Testis (tissue), 5 donors: Measurements from ENCODE around the gene ERICH3. TPM values are rescaled to one million over a fixed set of nuclear protein-coding genes. Genes with fewer than 3 reads are reported as not detected.

Experiments used
- DNase-seq: peaks from one replicate; pipeline ENCODE4 v3.0.0-alpha.2; 2019
- H3K27ac ChIP-seq, 2 donors: fragments of 200-600 bp; sonication (generic); one replicate each; pipeline ENCODE4 v1.5.1; 2019
- H3K27me3 ChIP-seq: fragments of 200-600 bp; sonication (generic); one replicate; pipeline ENCODE4 v1.5.1; 2019
- H3K36me3 ChIP-seq: fragments of 200-600 bp; sonication (generic); one replicate; pipeline ENCODE4 v1.5.1; 2017; ENCODE audit warnings: low read depth; ENCODE audit errors: missing control alignments
- H3K4me1 ChIP-seq: fragments of 200-600 bp; sonication (generic); one replicate; pipeline ENCODE4 v1.5.1; 2019
- H3K4me3 ChIP-seq, 2 donors: fragments of 200-600 bp; sonication (generic); one replicate each; pipeline ENCODE4 v1.5.1; 2017 to 2019
- H3K9me3 ChIP-seq: fragments of 200-600 bp; sonication (generic); one replicate; pipeline ENCODE4 v1.5.1; 2017
- CTCF ChIP-seq, 3 experiments: fragments of 450-650 bp in 2 of 3; fragments of 200-600 bp in 1 of 3; sonication (generic) in 1 of 3; IDR thresholded peaks; one replicate each; pipeline ENCODE4 v1.5.1; 2016 to 2019; ENCODE audit warnings: antibody characterized with exemption in 3 of 3, mild to moderate bottlenecking in 2 of 3, moderate library complexity in 1 of 3
- POLR2A ChIP-seq: fragments of 450-650 bp; IDR thresholded peaks from one replicate; pipeline ENCODE4 v1.6.1; 2017; ENCODE audit warnings: antibody characterized with exemption, mild to moderate bottlenecking, moderate library complexity
- WGBS, 2 donors: methylation state at CpG; one replicate each; pipeline ENCODE4 v1.1.5; 2018; 5-methylcytosine and 5-hydroxymethylcytosine counted together
- intact Hi-C: fragments of 100-400 bp; cut with DNase I; formaldehyde crosslinking; loops from one replicate; pipeline ENCODE4 v1.15.1; 2023; ENCODE audit warnings: low total_unique reads
- long read RNA-seq, 2 donors: transcript quantifications; one replicate each; lab custom pipeline, GENCODE V29; 2026
- polyA plus RNA-seq: library from polyadenylated mRNA; stranded (reverse); fragments of 350-450 nt; fragmentation: Illumina TruSeq; extraction: RNeasy Lipid Tissue Mini Kit (QIAGEN cat#74804); gene quantifications from one replicate; pipeline ENCODE4 v1.2.3, GENCODE V29; 2014; ENCODE audit warnings: low read depth, low replicate concordance; ENCODE audit not compliant: insufficient read depth
- total RNA-seq, 2 donors: library from RNA; depleted of rRNA; stranded (reverse); fragments of >200 nt; gene quantifications; one replicate each; pipeline ENCODE4 v1.2.3, GENCODE V29; 2016

The ERICH3 gene, protein sequence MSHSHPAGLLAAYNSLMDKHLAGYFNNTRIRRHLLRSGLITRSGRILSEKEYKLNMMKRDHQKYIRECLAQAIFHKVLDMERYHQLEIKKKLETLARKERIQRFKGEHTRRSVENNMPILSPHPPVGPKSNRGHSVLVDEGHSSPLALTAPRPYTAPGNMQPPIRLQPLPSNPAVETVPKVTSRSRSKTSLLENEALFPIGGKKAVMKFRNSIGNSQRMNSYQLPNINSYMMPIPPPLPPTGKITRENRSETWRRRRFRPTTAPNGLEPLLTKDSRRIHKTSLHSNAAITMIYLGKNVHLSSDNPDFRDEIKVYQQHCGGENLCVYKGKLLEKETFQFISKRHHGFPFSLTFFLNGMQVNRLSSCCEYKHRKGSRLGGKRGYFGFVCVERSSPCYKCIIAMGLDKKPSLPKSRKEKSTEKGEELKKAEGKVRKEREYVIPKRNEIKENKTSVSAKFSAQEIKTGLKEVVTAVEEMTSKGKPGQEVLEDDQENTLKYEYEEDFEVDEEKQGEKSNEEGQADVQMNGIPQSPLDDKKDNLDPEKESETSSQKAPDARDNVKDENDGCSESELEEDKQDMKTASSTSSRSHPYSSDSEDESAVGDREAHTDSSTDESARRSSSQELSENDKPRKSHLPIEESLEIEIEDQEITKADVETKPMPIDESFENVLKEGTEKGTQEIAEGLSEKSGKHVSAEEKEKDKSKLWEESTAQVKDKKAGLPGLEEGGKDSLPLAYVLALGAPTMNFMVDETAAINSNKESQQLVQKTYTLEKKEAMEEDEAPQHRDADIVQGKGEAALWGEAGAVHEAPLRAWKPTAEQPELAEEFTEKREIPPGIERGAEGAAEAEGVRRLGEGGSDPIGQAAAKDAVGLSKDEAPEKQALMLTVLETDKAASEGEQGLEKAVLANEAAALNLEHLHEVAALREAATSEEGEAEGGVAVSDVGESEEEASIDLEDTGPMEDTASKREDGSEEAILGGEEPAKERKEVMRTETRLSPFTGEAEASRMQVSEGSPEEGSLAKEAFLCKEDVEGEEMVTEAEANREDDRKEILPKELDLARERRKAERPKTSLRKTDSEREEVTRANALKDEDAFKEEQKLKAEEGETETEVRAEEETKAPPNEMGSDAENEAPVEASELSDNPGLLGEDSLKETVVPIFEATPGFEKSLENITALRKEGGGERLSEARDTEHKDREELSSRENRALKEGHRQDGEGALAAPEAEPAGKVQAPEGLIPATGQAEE (N-terminal part only)
- total RNA-seq = 10 to 100 TPM; 19.5 to 35.7 TPM
- 78.8 TPM for polyA plus RNA-seq
- long read RNA-seq, donor 1 = 0 reads
- long read RNA-seq, donor 2 = 0 reads

DNA sequence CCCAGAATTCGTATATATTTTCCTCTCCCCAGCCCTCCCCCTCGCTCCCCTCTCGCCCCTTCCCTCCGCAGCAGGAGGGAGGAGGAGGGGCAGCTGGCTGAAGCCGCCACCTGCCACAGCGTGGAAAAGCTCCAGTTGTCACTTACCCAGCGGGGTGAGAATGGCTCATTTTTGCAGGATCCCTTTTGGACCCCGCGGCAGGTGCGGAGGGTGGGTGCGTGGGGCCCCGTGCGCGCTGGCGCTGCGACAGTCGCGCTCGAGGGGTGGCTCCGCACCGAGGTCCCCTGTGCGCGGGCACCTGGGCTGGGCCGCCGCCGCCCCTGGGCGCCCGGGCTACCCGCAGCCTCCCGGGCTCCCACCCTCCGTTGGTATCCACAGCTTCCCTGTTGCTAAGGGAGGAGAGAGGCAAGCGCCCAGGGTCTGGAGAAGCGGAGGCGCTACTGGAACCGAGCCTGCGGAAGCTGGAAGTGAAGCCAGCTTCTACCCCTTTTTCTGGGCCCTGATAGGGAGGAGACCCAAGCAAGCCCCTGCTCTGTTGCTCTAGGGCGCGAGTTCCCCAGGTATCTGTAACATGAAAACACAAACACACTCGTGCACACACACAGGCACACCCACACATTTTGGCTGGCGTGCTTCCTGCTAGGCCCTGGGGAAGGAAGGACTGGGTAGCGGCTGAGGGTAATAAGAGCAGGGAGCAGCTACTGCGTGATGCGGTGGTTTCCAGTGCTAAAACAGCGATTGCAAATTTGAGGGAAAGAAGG, at the start of gene ERICH3:
Gene ERICH3, minus strand, starts transcription at position 442 of the 761 bp plus-strand sequence. Its CDS starts 273 bp downstream, at position 169.
- Histone ChIP-seq H3K4me3 (peak within 1 kb of the TSS; percentile 33 to 51), H3K4me1 (peaks cover 9% of the 10 kb centered on the region), H3K27ac (no peak within 1 kb of the TSS), H3K27me3 (no peaks in the 10 kb centered on the region), H3K9me3 (no peaks in the 10 kb centered on the region), H3K36me3 (no peaks in the 10 kb centered on the region)
- TF ChIP-seq POLR2A (no peak), CTCF (IDR thresholded peaks at IDR 0.05) (no peak)
- DNase-seq = peak; percentile 19
- 3 to 5% methylated on average over 11 to 16 of the region's 44 CpGs for WGBS, 2 donors
- intact Hi-C loops = no loop called here

DNA sequence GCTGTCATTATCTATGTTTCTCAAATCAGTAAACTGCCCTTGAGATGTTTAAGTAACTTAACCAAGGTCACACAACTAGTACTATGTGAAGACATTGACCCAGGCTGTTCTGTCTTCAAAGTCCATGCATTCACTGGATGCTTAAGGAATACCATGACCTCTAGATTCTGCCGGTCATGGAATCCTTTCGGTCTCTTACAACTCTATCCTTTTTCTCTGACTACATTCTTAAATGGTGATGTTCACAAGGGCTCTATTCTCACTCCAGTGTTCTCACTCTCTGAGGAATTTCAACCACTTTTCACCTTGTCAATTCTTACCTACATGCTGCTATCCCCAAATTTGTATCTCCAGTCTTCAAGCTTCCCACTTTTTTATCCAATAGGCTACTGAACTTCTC, 44.0 kb upstream of the ERICH3 start:
- intact Hi-C loops = no loop called here
- Histone ChIP-seq H3K9me3 (no peaks in the 10 kb centered on the region), H3K4me1 (no peaks in the 10 kb centered on the region), H3K27me3 (no peaks in the 10 kb centered on the region), H3K36me3 (no peaks in the 10 kb centered on the region), H3K27ac (no peak overlapping the region), H3K4me3 (no peak overlapping the region)
- TF ChIP-seq CTCF (IDR thresholded peaks at IDR 0.05) = no peak
- no peak for TF ChIP-seq POLR2A
- WGBS, 2 donors = 93 to 96% methylated on average over 2 of the region's 2 CpGs
- no peak for DNase-seq

GRCh38 chr1:74716822-74717221, 43.2 kb upstream of the ERICH3 start:
- no peak for DNase-seq
- TF ChIP-seq POLR2A = no peak
- no peak for TF ChIP-seq CTCF (IDR thresholded peaks at IDR 0.05)
- H3K27me3 ChIP-seq = no peaks in the 10 kb centered on the region
- WGBS, 2 donors = 98 to 100% methylated on average over 1 of the region's 1 CpG
- H3K27ac ChIP-seq = no peak overlapping the region
- H3K4me3 ChIP-seq = no peak overlapping the region
- intact Hi-C loops = no loop called here
- H3K9me3 ChIP-seq = no peaks in the 10 kb centered on the region
- no peaks in the 10 kb centered on the region for H3K4me1 ChIP-seq
- no peaks in the 10 kb centered on the region for H3K36me3 ChIP-seq

DNA sequence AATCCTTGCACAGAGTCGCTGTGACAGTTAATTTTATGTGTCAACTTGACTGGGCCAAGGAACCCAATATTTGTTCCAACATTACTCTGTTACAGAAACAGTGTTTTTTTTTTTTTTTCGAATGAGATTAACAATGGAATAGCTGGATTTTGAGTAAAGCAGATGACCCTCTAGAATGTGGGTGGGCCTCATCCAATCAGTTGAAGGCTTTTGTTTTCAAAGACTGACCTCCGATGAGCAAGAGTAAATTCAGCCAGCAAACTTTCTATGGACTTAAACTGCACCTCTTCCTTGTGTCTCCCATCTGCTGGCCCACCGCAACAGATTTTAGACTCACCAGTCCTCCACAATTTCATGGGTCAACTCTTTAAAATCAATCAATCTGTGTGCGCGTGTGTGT, 42.2 kb upstream of the ERICH3 start:
- Histone ChIP-seq H3K4me1 (no peaks in the 10 kb centered on the region), H3K27me3 (no peaks in the 10 kb centered on the region), H3K36me3 (no peaks in the 10 kb centered on the region), H3K27ac (no peak overlapping the region), H3K9me3 (no peaks in the 10 kb centered on the region), H3K4me3 (no peak overlapping the region)
- intact Hi-C loops = no loop called here
- no peak for DNase-seq
- TF ChIP-seq POLR2A (no peak), CTCF (IDR thresholded peaks at IDR 0.05) (no peak)
- WGBS, 2 donors = 79 to 95% methylated on average over 6 of the region's 6 CpGs
